ENCODE measurements around the gene METTL15.
"Not testable (repeated sequence)": the region's sequence is repeated elsewhere in the genome, so short reads cannot be mapped to it uniquely, and the experiment has no call there.

The METTL15 gene

DNA sequence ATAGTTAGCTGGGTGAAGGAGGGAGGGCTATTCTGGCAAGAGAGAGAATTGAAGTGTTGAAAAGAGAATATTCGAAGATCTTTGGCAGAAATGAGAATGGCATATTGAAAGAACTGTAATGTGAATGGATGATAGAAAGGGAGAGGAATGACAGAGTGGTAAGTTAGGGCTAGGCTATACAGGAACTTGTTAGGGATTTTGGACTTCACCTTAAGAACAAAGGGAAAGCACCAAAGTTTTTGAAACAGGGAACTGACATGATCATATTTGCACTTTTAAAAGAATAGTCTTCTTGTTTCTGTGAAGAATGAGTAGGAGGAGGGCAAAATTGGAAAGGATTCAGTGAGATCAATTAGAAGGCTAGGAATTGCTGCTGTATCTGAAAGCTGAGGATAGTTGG, 119.3 kb downstream of the METTL15 start:
- no peak overlapping the region for H3K4me3 Mint-ChIP-seq
- no peak for ATAC-seq
- DNase-seq (ENCODE audit: low spot score in 2 of 2) = no peak
- no peaks in the 10 kb centered on the region for H3K4me1 Mint-ChIP-seq
- H3K27ac Mint-ChIP-seq = no peak overlapping the region
- H3K36me3 Mint-ChIP-seq = no peaks in the 10 kb centered on the region
- H3K9me3 Mint-ChIP-seq = no peaks in the 10 kb centered on the region

DNA sequence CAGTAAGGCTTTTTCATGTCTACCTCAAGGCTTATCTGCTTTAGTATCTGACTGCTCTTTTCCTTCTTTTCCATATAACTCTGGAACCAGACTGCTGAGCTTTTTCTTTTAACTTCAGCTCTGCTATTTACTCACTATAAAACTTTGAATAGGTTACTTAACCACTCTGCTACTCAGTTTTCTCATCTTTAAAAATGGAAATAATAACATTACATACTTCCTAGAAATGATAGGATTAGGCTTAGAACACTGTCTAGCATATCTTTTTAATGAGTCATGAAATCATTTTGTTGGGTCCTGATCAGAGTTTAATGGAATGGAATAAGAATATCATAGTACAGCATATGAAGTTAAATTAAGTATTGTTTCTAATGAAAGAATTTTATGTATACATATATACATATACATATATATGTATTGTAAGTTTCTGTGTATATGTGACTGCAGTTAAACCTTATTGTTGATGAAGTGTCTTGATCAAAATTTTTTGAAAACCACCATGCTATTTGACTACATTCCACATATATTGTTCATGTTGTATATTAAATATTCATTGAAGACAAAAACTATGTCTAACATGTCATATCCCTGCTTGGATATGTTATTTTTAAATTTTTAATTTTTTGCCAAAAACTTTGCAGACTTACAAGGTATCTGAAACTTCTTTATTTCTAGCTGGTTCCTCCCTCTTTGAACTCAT, 120.2 kb downstream of the METTL15 start:
- Mint-ChIP-seq H3K4me3 (no peak overlapping the region), H3K36me3 (no peaks in the 10 kb centered on the region), H3K4me1 (no peaks in the 10 kb centered on the region), H3K27ac (no peak overlapping the region), H3K9me3 (no peaks in the 10 kb centered on the region)
- DNase-seq (ENCODE audit: low spot score in 2 of 2) (no peak), ATAC-seq (no peak)

GRCh38 chr11:28231475-28231874, 123.3 kb downstream of the METTL15 start:
- Mint-ChIP-seq H3K36me3 (no peaks in the 10 kb centered on the region), H3K27ac (no peak overlapping the region), H3K9me3 (no peaks in the 10 kb centered on the region), H3K4me1 (no peaks in the 10 kb centered on the region), H3K4me3 (no peak overlapping the region)
- DNase-seq (ENCODE audit: low spot score in 2 of 2) (no peak), ATAC-seq (no peak)

GRCh38 chr11:28232649-28233048, 124.5 kb downstream of the METTL15 start:
- Mint-ChIP-seq H3K36me3 (no peaks in the 10 kb centered on the region), H3K4me3 (no peak overlapping the region), H3K27ac (no peak overlapping the region), H3K4me1 (peaks cover 5% of the 10 kb centered on the region), H3K9me3 (no peaks in the 10 kb centered on the region)
- DNase-seq (ENCODE audit: low spot score in 2 of 2) = no peak
- ATAC-seq = no peak

DNA sequence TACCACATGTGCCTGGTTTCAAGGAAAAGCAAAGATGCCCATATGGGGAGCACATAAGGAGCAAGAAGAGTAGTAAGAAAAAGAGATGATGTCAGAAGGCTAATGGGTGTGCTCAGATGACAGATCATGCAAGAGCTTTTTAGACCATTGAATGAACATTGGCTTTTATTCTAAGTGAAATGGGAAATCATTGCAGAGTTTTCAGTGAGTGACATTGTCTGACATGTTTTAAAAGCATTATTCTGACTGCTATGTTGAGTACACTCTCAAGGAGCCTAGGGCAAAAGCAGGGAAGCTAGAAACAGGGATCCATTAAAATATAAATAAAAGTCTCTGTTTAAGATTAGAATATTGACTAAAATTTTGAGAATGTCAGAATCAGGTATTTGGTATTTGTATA, 133.6 kb downstream of the METTL15 start:
- H3K36me3 Mint-ChIP-seq = peaks cover 12% of the 10 kb centered on the region
- ATAC-seq = no peak

DNA sequence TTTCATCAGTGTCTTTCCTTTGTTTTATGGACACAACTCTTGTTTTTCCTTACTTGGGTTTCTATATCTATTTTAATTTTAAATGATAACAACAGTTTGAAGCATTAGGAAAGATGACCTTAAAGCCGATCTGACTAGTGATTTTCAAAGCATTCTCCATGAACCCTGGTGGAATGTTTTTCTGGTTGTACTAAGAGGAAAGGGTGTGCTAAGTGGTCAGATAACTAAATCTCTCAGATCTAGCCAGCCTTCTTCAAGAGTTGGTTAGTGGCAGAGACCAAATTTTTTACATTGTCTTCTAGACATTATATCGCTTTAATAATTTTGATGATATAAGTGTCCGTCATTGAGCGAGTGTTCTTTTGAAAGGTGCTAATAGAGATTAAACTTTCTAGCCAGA, 134.4 kb downstream of the METTL15 start:
- DNase-seq (ENCODE audit: low spot score in 2 of 2) = no peak

More for the DNA sequence above, 133.6 kb downstream of the METTL15 start:
- no peak for DNase-seq (ENCODE audit: low spot score in 2 of 2)
- H3K4me1 Mint-ChIP-seq = peaks cover 11% of the 10 kb centered on the region
- no peak overlapping the region for H3K4me3 Mint-ChIP-seq
- no peak overlapping the region for H3K27ac Mint-ChIP-seq
- peaks cover 4% of the 10 kb centered on the region for H3K9me3 Mint-ChIP-seq

DNA sequence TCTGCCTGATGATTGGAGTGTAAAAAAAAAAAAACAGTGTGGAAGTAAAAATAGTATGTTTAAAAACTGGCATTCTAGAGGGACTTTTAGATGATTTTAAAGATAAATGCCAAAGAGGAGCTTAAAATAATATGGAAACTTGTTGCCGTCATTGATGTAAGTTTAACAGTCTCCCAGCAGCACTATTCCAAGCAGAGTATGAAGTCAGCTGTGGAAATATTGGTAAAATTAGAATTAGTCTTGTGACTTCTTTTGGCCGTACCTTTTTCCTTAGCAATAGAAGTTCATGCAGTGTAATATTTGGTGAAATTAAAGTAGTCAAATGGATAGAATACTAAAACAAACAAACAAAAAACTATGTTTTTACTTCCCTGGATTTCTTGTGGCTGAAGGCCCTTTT, 134.9 kb downstream of the METTL15 start:
- Mint-ChIP-seq H3K36me3 (peaks cover 12% of the 10 kb centered on the region), H3K27ac (no peak overlapping the region), H3K9me3 (peaks cover 4% of the 10 kb centered on the region), H3K4me3 (no peak overlapping the region), H3K4me1 (peaks cover 6% of the 10 kb centered on the region)
- DNase-seq (ENCODE audit: low spot score in 2 of 2) (no peak), ATAC-seq (no peak)

More for the DNA sequence above, 134.4 kb downstream of the METTL15 start:
- peaks cover 4% of the 10 kb centered on the region for H3K9me3 Mint-ChIP-seq
- no peak overlapping the region for H3K4me3 Mint-ChIP-seq
- ATAC-seq = no peak
- no peak overlapping the region for H3K27ac Mint-ChIP-seq
- H3K36me3 Mint-ChIP-seq = peaks cover 12% of the 10 kb centered on the region
- H3K4me1 Mint-ChIP-seq = peaks cover 6% of the 10 kb centered on the region

GRCh38 chr11:28243581-28243980, 135.4 kb downstream of the METTL15 start:
- DNase-seq (ENCODE audit: low spot score in 2 of 2) = no peak
- H3K27ac Mint-ChIP-seq = no peak overlapping the region
- ATAC-seq = no peak
- peaks cover 4% of the 10 kb centered on the region for H3K9me3 Mint-ChIP-seq
- no peak overlapping the region for H3K4me3 Mint-ChIP-seq
- peaks cover 6% of the 10 kb centered on the region for H3K4me1 Mint-ChIP-seq
- H3K36me3 Mint-ChIP-seq = peaks cover 12% of the 10 kb centered on the region

GRCh38 chr11:28245131-28245530, 136.9 kb downstream of the METTL15 start:
- Mint-ChIP-seq H3K9me3 (peaks cover 6% of the 10 kb centered on the region), H3K36me3 (peaks cover 12% of the 10 kb centered on the region)
- DNase-seq (ENCODE audit: low spot score in 2 of 2) = no peak

DNA sequence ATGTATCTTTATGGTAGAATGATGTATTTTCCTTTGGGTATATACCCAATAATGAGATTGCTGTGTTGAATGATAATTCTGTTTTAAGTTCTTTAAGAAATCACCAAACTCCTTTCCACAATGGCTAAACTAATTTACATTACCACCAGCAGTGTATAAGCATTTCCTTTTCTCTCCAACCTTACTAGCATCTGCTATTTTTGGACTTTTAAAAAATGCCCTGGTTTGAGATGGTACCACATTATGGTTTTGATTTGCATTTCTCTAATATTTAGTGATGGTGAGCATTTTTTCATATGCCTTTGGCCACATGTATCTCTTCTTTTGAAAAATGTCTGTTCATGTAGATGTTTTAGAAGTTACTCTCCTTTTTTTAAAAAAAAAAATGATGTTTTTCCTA, 142.0 kb downstream of the METTL15 start:
- DNase-seq (ENCODE audit: low spot score in 2 of 2) (no peak), ATAC-seq (no peak)
- Mint-ChIP-seq H3K27ac (no peak overlapping the region), H3K4me3 (no peak overlapping the region), H3K36me3 (peaks cover 6% of the 10 kb centered on the region), H3K9me3 (peaks cover 22% of the 10 kb centered on the region), H3K4me1 (peaks cover 9% of the 10 kb centered on the region)

More at GRCh38 chr11:28245131-28245530, 136.9 kb downstream of the METTL15 start:
- H3K4me3 Mint-ChIP-seq = no peak overlapping the region
- no peak for ATAC-seq
- peaks cover 6% of the 10 kb centered on the region for H3K4me1 Mint-ChIP-seq
- no peak overlapping the region for H3K27ac Mint-ChIP-seq

GRCh38 chr11:28251257-28251656, 143.1 kb downstream of the METTL15 start:
- DNase-seq (ENCODE audit: low spot score in 2 of 2) (no peak), ATAC-seq (no peak)
- Mint-ChIP-seq H3K4me1 (peaks cover 4% of the 10 kb centered on the region), H3K9me3 (peaks cover 18% of the 10 kb centered on the region), H3K27ac (no peak overlapping the region), H3K36me3 (no peaks in the 10 kb centered on the region), H3K4me3 (no peak overlapping the region)

DNA sequence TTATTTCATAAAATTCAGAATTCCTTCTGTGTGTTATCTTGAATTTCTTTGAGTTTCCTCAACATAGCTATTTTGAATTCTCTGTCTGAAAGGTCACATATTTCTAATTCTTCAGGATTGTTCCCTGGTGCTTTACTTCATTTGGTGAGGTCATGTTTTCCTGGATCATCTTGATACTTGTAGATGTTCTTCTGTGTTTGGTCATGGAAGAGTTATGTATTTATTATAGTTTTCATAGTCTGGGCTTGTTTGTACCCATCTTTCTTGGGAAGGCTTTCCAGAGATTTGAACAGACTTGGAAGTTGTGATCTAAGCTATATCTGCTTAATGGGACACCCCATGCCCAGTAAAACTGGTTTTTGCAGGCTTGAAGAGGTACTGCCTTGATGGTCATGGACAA, 149.6 kb downstream of the METTL15 start:
- Mint-ChIP-seq H3K27ac (no peak overlapping the region), H3K9me3 (peaks cover 13% of the 10 kb centered on the region), H3K36me3 (no peaks in the 10 kb centered on the region), H3K4me3 (no peak overlapping the region), H3K4me1 (peaks cover 8% of the 10 kb centered on the region)
- ATAC-seq (no peak), DNase-seq (ENCODE audit: low spot score in 2 of 2) (no peak)

DNA sequence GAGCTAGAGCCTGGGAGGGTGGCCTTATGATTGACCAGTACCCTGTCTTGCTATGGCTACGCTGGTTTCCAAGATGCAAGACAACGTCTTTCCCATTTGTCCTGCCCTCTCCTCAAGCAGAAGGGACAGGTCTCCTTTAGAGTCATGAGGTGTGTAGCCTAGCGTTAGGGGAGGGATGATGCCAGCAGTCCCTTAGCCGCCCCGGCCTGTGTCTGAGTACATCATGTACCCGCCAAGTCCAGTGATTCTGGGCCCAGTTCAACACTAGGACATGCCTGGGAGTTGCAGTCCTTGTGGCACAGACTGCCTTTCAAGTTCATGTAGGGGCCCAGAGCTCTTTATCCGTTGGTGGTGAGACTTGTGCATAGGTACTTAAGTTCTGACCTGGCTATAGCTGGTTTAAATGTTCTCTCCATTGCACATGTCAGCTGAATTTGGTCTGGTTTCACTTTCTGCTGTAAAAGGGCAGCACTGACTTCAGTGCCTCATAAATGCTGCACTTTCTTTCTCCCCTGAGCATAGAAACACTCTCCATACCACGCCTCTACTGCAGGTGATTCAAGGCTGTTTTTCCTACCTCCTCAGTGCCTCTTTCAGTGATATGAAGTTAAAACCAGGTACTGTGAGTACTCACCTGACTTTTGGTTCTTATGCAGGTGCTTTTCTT, 151.1 kb downstream of the METTL15 start:
- H3K4me1 Mint-ChIP-seq = peaks cover 8% of the 10 kb centered on the region
- H3K4me3 Mint-ChIP-seq = no peak overlapping the region
- no peak for DNase-seq (ENCODE audit: low spot score in 2 of 2)
- H3K36me3 Mint-ChIP-seq = no peaks in the 10 kb centered on the region
- no peak overlapping the region for H3K27ac Mint-ChIP-seq
- no peak for ATAC-seq
- peaks cover 4% of the 10 kb centered on the region for H3K9me3 Mint-ChIP-seq

- no peak for DNase-seq (ENCODE audit: low spot score in 2 of 2)
- Mint-ChIP-seq H3K27ac (no peak overlapping the region), H3K9me3 (peaks cover 15% of the 10 kb centered on the region), H3K4me1 (no peaks in the 10 kb centered on the region), H3K36me3 (peaks cover 5% of the 10 kb centered on the region), H3K4me3 (no peak overlapping the region)
- no peak for ATAC-seq
These were observed 160.7 kb downstream of the METTL15 start for GRCh38 chr11:28268925-28269324.

DNA sequence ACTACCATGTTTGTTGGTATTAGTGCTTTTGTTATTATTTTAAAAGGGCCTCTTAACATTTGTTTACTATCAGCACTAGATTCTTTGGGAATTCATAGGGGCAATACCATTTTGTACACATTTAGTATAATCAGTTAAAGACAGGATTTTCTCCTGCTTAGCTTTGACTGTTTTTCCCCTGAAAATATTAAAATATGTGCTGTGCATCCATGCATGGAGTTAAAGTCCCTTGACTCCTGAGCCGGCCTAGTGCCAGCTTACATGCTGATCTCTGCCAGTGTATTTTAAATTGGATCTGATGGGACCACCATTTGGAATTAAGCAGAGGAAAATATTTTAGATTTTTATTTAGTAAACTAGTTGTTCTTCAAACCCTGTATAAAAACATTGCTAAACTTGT, 161.4 kb downstream of the METTL15 start:
- no peak overlapping the region for H3K4me3 Mint-ChIP-seq
- ATAC-seq = no peak
- no peaks in the 10 kb centered on the region for H3K4me1 Mint-ChIP-seq
- peaks cover 5% of the 10 kb centered on the region for H3K36me3 Mint-ChIP-seq
- no peak overlapping the region for H3K27ac Mint-ChIP-seq
- peaks cover 15% of the 10 kb centered on the region for H3K9me3 Mint-ChIP-seq
- no peak for DNase-seq (ENCODE audit: low spot score in 2 of 2)

GRCh38 chr11:28272247-28272646, 164.1 kb downstream of the METTL15 start:
- H3K9me3 Mint-ChIP-seq; ATAC-seq; H3K4me3 Mint-ChIP-seq; H3K27ac Mint-ChIP-seq; DNase-seq (ENCODE audit: low spot score in 2 of 2); H3K36me3 Mint-ChIP-seq; H3K4me1 Mint-ChIP-seq: not testable (repeated sequence)
